Neuronal stem cell (in vitro differentiated cells): Measurements from ENCODE around the gene SSB.
"Not testable (repeated sequence)": the region's sequence is repeated elsewhere in the genome, so short reads cannot be mapped to it uniquely, and the experiment has no call there.

Experiments
- DNase-seq: peaks from one replicate; pipeline ENCODE4 v3.0.0-alpha.2; 2013; ENCODE audit warnings: low spot score
- H2AFZ ChIP-seq: one replicate; pipeline ENCODE4 v1.6.1; 2013; ENCODE audit warnings: mild to moderate bottlenecking, low read length, inconsistent platforms
- H2AK5ac ChIP-seq: 2 replicates; pipeline ENCODE4 v1.6.1; 2013; ENCODE audit warnings: low read depth, mild to moderate bottlenecking, inconsistent platforms, low read length, moderate library complexity, mixed read lengths
- H2BK120ac ChIP-seq: 2 replicates; pipeline ENCODE4 v1.6.1; 2013; ENCODE audit warnings: low read depth, mild to moderate bottlenecking, inconsistent platforms, low read length, moderate library complexity, mixed read lengths
- H2BK12ac ChIP-seq: one replicate; pipeline ENCODE4 v1.6.1; 2013; ENCODE audit warnings: low read length, inconsistent platforms
- H2BK15ac ChIP-seq: 2 replicates; pipeline ENCODE4 v1.6.1; 2013; ENCODE audit warnings: mild to moderate bottlenecking, low read length, inconsistent platforms, mixed read lengths
- H2BK5ac ChIP-seq: one replicate; pipeline ENCODE4 v1.6.1; 2013; ENCODE audit warnings: inconsistent platforms, mild to moderate bottlenecking, low read length, moderate library complexity
- H3K14ac ChIP-seq: one replicate; pipeline ENCODE4 v1.6.1; 2013; ENCODE audit warnings: low read length, inconsistent platforms
- H3K18ac ChIP-seq: 2 replicates; pipeline ENCODE4 v1.6.1; 2013; ENCODE audit warnings: low read length, inconsistent platforms
- H3K23ac ChIP-seq: 2 replicates; pipeline ENCODE4 v1.6.1; 2013; ENCODE audit warnings: low read depth, mild to moderate bottlenecking, mixed read lengths, low read length, inconsistent platforms; ENCODE audit not compliant: poor library complexity
- H3K27ac ChIP-seq: replicated peaks from 3 replicates; pipeline ENCODE4 v1.5.1; 2013; ENCODE audit warnings: low read length, inconsistent platforms
- H3K27me3 ChIP-seq, 3 experiments: 2 replicates each; pipeline ENCODE4 v1.6.1; 2013; ENCODE audit warnings: low read length in 3 of 3, mild to moderate bottlenecking in 2 of 3, inconsistent platforms in 1 of 3, low read depth in 1 of 3, mixed read lengths in 1 of 3, moderate library complexity in 1 of 3; ENCODE audit not compliant: control insufficient read depth in 3 of 3, insufficient read depth in 3 of 3
- H3K36me3 ChIP-seq, 2 donors: replicated peaks in 1 of 2; 2 replicates each; pipeline ENCODE4 v1.6.1; 2013; ENCODE audit warnings: low read length in 2 of 2; ENCODE audit not compliant: control insufficient read depth in 2 of 2, insufficient read depth in 2 of 2
- H3K4ac ChIP-seq: 2 replicates; pipeline ENCODE4 v1.6.1; 2013; ENCODE audit warnings: inconsistent platforms, mild to moderate bottlenecking, low read length, moderate library complexity
- H3K4me1 ChIP-seq, 2 donors: 1 replicate in 1 of 2; 2 replicates in 1 of 2; pipeline ENCODE4 v1.6.1; 2013; ENCODE audit warnings: low read length in 2 of 2, low read depth in 1 of 2; ENCODE audit not compliant: control insufficient read depth in 2 of 2, insufficient read depth in 1 of 2
- H3K4me2 ChIP-seq: one replicate; pipeline ENCODE4 v1.6.1; 2013; ENCODE audit warnings: mild to moderate bottlenecking, low read length, inconsistent platforms; ENCODE audit not compliant: insufficient read depth, poor library complexity, severe bottlenecking
- H3K4me3 ChIP-seq, 2 donors: 2 replicates each; pipeline ENCODE4 v1.5.1; 2013; ENCODE audit warnings: low read length in 2 of 2, mild to moderate bottlenecking in 2 of 2, inconsistent platforms in 1 of 2, moderate library complexity in 1 of 2
- H3K79me1 ChIP-seq: one replicate; pipeline ENCODE4 v1.6.1; 2013; ENCODE audit warnings: low read depth, mild to moderate bottlenecking, inconsistent platforms, low read length, moderate library complexity
- H3K9ac ChIP-seq: one replicate; pipeline ENCODE4 v1.6.1; 2013; ENCODE audit warnings: mild to moderate bottlenecking, low read depth, low read length, inconsistent platforms; ENCODE audit not compliant: poor library complexity
- H3K9me3 ChIP-seq, 2 donors: replicated peaks in 1 of 2; 2 replicates each; pipeline versions ENCODE3 to v1.6.1; 2013; ENCODE audit warnings: low read length in 2 of 2, mild to moderate bottlenecking in 2 of 2, inconsistent platforms in 1 of 2, low read depth in 1 of 2, mixed read lengths in 1 of 2, moderate library complexity in 1 of 2; ENCODE audit not compliant: control insufficient read depth in 2 of 2, insufficient read depth in 1 of 2
- H4K8ac ChIP-seq: one replicate; pipeline ENCODE4 v1.6.1; 2013; ENCODE audit warnings: low read depth, mild to moderate bottlenecking, inconsistent platforms, low read length, moderate library complexity
- H4K91ac ChIP-seq: one replicate; pipeline ENCODE4 v1.6.1; 2013; ENCODE audit warnings: low read length, low read depth, mild to moderate bottlenecking, inconsistent platforms; ENCODE audit not compliant: poor library complexity
- whole genome bisulfite sequencing, 2 donors: extraction: QIAGEN DNeasy Blood & Tissue Kit; methylation state at CpG; one replicate each; pipeline ENCODE4 v1.1.7; 2013; ENCODE audit warnings: missing lambda C conversion rate in 2 of 2, mixed read lengths in 1 of 2; ENCODE audit not compliant: insufficient read length in 2 of 2, insufficient replicate concordance in 1 of 2; ENCODE audit errors: extremely low coverage in 2 of 2; 5-methylcytosine and 5-hydroxymethylcytosine counted together

The SSB gene

DNA sequence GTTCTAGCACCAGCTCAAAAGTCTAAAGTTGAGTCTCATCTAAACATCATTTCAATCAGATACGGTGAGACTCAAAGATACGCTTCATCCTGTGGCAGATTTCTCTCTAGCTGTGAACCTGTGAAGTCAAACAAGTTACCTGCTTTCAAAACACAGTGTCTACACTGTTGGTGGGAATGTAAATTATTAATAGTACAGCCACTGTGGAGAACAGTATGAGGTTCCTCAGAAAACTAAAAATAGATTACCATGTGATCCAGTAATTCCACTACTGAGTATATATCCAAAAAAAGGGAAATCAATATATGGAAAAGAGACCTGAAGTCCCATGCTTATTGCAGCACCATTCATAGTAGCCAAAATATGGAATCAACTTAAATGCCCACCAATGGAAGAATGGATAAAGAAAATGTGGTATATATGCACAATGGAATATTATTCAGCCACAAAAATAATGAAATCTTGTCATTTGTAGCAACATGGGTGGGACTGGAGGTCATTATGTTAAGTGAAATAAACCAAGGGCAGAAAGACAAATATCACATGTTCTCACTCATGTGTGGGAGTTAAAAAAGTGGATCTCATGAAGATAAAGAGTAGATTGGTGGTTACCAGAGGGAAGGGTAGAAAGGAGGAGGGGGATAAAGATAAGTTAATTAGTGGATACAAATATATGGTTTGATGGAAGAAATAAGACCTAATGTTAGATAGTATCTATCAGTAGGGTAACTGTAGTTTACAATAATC is 40.2 kb downstream of the SSB start:
- Histone ChIP-seq H2BK12ac (no peak overlapping the region), H3K4me3 (no peak overlapping the region), H2AK5ac (no peak overlapping the region), H2BK120ac (no peak overlapping the region), H3K36me3 (peaks cover 0 to 8% of the 10 kb centered on the region in 2 donors), H3K23ac (no peak overlapping the region), H3K9ac (no peak overlapping the region), H3K9me3 (peaks cover 0 to 4% of the 10 kb centered on the region in 2 donors), H3K18ac (no peak overlapping the region), H2BK15ac (no peak overlapping the region), H4K8ac (no peak overlapping the region), H3K27me3 (no peaks in the 10 kb centered on the region), H4K91ac (no peak overlapping the region), H2BK5ac (no peak overlapping the region), H3K27ac (no peak overlapping the region), H2AFZ (no peak overlapping the region), H3K14ac (no peak overlapping the region), H3K4me2 (no peak overlapping the region), H3K4me1 (no peaks in the 10 kb centered on the region), H3K4ac (no peak overlapping the region), H3K79me1 (peaks cover 3% of the 10 kb centered on the region)
- DNase-seq = no peak
- no CpG with 5 or more reads among the region's 2 CpGs for WGBS, 2 donors

DNA sequence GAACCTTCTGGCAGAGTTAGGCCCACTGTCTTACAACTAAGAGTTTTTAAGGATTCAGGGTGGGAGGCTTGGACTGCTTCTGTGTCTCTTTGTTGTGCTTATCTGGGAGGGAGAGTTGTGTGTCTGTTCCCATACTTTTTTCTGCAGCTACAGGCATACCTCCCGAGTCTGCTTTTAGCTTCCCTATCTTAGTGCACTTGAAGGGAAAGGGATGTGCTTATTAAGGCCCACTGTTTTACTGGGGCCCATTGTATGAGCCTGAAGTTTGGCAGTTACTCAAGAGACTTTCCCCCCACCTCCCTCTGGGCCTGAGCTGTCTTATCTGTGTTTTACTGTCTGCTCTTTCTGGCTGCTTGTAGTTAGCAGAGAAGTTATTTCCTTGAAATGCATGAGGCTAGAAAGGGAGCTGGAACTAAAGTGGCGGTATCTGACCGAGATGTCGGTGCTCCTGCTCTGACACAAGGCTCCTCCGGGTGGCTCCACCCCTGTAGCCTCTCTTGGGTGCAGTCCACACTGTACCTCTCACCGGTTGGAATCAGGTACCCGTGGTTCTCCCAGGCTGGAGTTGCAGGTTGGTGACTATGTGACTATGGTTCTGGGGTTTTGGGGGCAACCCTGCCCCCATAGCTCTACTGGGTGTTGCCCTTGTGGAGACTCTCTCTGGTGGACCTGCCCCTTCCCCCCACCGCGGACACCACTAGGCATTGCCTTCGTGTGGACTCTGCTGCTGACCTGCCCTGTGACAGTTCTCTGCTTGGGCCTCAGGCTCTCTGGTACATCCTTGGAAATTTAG is 41.5 kb downstream of the SSB start:
- Histone ChIP-seq H3K4me2 (no peak overlapping the region), H3K23ac (peak overlapping the region; percentile 86), H4K8ac (no peak overlapping the region), H2BK15ac (no peak overlapping the region), H4K91ac (no peak overlapping the region), H2BK12ac (no peak overlapping the region), H3K18ac (no peak overlapping the region), H3K27me3 (no peaks in the 10 kb centered on the region), H3K79me1 (peaks cover 2% of the 10 kb centered on the region), H3K9ac (no peak overlapping the region), H3K4ac (no peak overlapping the region), H3K4me3 (peak overlapping the region in 1 of 2 donors; percentile 16), H3K14ac (no peak overlapping the region), H3K9me3 (peaks cover 0 to 4% of the 10 kb centered on the region in 2 donors), H3K4me1 (no peaks in the 10 kb centered on the region), H3K27ac (no peak overlapping the region), H2BK5ac (no peak overlapping the region), H2AK5ac (no peak overlapping the region), H2BK120ac (no peak overlapping the region), H3K36me3 (peaks cover 0 to 8% of the 10 kb centered on the region in 2 donors), H2AFZ (no peak overlapping the region)
- no CpG with 5 or more reads among the region's 10 CpGs for WGBS, 2 donors
- DNase-seq = no peak

DNA sequence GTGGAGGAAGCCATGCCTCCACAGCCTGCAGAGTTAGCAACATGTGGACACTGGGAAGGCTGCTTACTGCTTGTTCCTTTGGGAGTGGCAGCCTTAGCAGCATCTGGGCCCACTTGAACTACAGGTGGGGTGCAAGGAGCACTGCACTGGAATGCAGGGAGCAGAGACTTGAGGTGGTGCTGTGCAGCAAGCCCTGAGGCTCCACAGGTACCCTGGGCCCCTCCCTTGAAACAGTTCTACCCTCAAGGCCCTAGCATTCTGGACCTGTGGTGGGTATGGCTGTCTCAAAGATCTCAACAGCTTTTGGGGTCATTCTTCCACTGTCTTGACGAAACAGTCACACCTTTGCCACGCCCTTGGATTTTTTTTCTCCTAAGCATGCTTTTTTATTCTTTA is 42.1 kb downstream of the SSB start:
- Histone ChIP-seq H4K91ac (no peak overlapping the region), H2BK15ac (no peak overlapping the region), H4K8ac (no peak overlapping the region), H3K4me1 (no peaks in the 10 kb centered on the region), H2AFZ (no peak overlapping the region), H3K4me2 (no peak overlapping the region), H3K23ac (peak overlapping the region; percentile 86), H3K79me1 (peaks cover 2% of the 10 kb centered on the region), H3K36me3 (peaks cover 0 to 8% of the 10 kb centered on the region in 2 donors), H3K18ac (no peak overlapping the region), H3K9ac (no peak overlapping the region), H2BK5ac (no peak overlapping the region), H3K27me3 (no peaks in the 10 kb centered on the region), H2BK12ac (no peak overlapping the region), H2BK120ac (no peak overlapping the region), H3K14ac (no peak overlapping the region), H3K27ac (no peak overlapping the region), H3K9me3 (peaks cover 0 to 4% of the 10 kb centered on the region in 2 donors), H3K4ac (no peak overlapping the region), H2AK5ac (no peak overlapping the region), H3K4me3 (peak overlapping the region in 1 of 2 donors; percentile 16)
- WGBS, 2 donors = no CpG with 5 or more reads among the region's 2 CpGs
- no peak for DNase-seq

DNA sequence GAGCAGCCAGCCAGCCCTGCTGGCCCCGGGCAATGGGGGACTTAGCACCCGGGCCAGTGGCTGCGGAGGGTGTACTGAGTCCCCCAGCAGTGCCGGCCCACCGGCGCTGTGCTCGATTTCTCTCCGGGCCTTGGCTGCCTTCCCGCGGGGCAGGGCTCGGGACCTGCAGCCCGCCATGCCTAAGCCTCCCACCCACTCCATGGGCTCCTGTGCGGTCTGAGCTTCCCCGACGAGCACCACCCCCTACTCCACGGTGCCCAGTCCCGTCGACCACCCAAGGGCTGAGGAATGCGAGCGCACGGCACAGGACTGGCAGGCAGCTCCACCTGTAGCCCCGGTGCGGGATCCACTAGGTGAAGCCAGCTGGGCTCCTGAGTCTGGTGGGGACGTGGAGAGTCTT is 43.0 kb downstream of the SSB start:
- H2BK12ac ChIP-seq, H2AK5ac ChIP-seq, H3K27ac ChIP-seq, H3K23ac ChIP-seq, H3K4me2 ChIP-seq, H4K91ac ChIP-seq, H3K18ac ChIP-seq, H3K4ac ChIP-seq, H3K36me3 ChIP-seq, DNase-seq, H4K8ac ChIP-seq, H2BK15ac ChIP-seq, H2AFZ ChIP-seq, H3K79me1 ChIP-seq, H3K27me3 ChIP-seq, H3K9ac ChIP-seq, H2BK5ac ChIP-seq, H3K9me3 ChIP-seq, H3K14ac ChIP-seq, H2BK120ac ChIP-seq, H3K4me3 ChIP-seq, H3K4me1 ChIP-seq: not testable (repeated sequence)
- WGBS, 2 donors = no CpG with 5 or more reads among the region's 24 CpGs
